Lower lobe of right lung (tissue), 2 donors: ENCODE measurements around the gene HDAC4. TPM values are rescaled to one million over a fixed set of nuclear protein-coding genes. Genes with fewer than 3 reads are reported as not detected.
A peak's percentile ranks its signal among the peaks of the same experiment; 100 is the strongest.

ENCODE experiments used
- ATAC-seq, 2 donors: fragments of 200-7000 bp; cut with Tn5 transposase; one replicate each; pipeline ENCODE4 v1.9.1; 2020 to 2022; ENCODE audit warnings: mild to moderate bottlenecking in 2 of 2, moderate library complexity in 2 of 2
- DNase-seq: peaks from one replicate; pipeline ENCODE4 v3.0.0-alpha.2; 2020
- H3K27ac ChIP-seq: fragments of 200-600 bp; one replicate; pipeline ENCODE4 v1.8.0; 2022
- H3K27me3 ChIP-seq: fragments of 200-600 bp; one replicate; pipeline ENCODE4 v1.8.0; 2022; ENCODE audit warnings: low read depth
- H3K36me3 ChIP-seq: fragments of 200-600 bp; one replicate; pipeline ENCODE4 v1.8.0; 2022; ENCODE audit warnings: mild to moderate bottlenecking
- H3K4me1 ChIP-seq: fragments of 200-600 bp; one replicate; pipeline ENCODE4 v1.8.0; 2022
- H3K4me3 ChIP-seq: fragments of 200-600 bp; one replicate; pipeline ENCODE4 v1.8.0; 2022; ENCODE audit warnings: mild to moderate bottlenecking
- H3K9me3 ChIP-seq: fragments of 200-600 bp; one replicate; pipeline ENCODE4 v1.8.0; 2022
- intact Hi-C: fragments of 100-400 bp; cut with DNase I; formaldehyde crosslinking; loops from one replicate; pipeline ENCODE4 v1.11.0; 2022
- total RNA-seq: library from RNA; stranded (reverse); fragmentation: NEBNext Ultra II Directional; extraction: Animal tissue kit (Norgen Biotek cat#: 25700); gene quantifications from one replicate; pipeline ENCODE4 v1.2.1, GENCODE V29; 2021
- TF ChIP-seq, protein P1 (sequence below): fragments of 200-600 bp; IDR thresholded peaks from one replicate; pipeline ENCODE4 v1.8.0; 2022; ENCODE audit warnings: antibody characterized with exemption, mild to moderate bottlenecking
- donor health status: DM: no; HTN: yes; CAD: no; lungs with severe emphysema.

HDAC4 gene
- total RNA-seq, 1 donor from 2014 or later = 44.9 TPM

- no peak for ATAC-seq
- Histone ChIP-seq H3K36me3 (peaks cover 55% of the 10 kb centered on the region), H3K4me3 (no peak overlapping the region), H3K9me3 (no peaks in the 10 kb centered on the region), H3K27ac (no peak overlapping the region), H3K4me1 (peaks cover 5% of the 10 kb centered on the region), H3K27me3 (no peaks in the 10 kb centered on the region)
- DNase-seq = peak; percentile 24
- intact Hi-C loops = no loop called here
- TF ChIP-seq, protein P1, sequence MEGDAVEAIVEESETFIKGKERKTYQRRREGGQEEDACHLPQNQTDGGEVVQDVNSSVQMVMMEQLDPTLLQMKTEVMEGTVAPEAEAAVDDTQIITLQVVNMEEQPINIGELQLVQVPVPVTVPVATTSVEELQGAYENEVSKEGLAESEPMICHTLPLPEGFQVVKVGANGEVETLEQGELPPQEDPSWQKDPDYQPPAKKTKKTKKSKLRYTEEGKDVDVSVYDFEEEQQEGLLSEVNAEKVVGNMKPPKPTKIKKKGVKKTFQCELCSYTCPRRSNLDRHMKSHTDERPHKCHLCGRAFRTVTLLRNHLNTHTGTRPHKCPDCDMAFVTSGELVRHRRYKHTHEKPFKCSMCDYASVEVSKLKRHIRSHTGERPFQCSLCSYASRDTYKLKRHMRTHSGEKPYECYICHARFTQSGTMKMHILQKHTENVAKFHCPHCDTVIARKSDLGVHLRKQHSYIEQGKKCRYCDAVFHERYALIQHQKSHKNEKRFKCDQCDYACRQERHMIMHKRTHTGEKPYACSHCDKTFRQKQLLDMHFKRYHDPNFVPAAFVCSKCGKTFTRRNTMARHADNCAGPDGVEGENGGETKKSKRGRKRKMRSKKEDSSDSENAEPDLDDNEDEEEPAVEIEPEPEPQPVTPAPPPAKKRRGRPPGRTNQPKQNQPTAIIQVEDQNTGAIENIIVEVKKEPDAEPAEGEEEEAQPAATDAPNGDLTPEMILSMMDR = no peak
These were observed 245.6 kb downstream of the HDAC4 start for GRCh38 chr2:239154971-239155805.

DNA sequence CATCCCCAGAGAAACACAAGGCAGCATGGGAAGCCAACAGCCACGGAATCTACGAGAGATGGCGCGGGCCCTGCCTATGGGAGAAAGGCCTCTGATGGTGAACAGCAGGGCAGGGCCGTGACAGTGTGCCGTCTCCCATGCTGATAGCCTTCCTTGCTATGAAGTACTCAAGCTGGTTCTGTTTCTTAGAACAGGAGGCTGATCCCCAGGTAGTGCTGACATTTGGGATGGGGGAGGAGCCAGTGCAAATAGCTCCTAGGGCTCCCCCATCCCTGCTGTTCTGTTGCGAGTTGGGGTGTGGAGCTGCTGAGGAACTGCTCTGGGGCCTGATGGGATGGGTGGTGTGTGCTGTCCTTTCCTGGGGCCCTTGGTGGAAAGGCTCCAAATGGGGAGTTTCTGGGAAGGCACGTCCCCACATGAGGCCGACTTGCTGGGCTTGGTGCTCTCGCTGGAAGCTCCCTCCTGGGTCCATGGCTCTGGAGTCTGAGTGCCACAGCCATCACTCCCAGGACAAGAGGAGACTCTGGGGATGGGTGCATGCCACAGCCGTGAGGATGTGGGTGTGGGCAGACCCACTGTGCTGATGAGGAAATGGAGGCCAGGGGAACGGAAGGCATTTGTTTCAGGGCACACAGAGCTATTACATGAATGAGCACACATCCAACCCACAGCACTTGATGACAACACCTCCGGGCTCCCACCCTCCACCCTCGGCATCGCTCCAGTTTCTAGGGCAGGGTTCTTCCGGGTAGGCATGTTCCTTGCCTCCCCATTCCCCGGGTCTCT lies 246.8 kb downstream of the HDAC4 start:
- Histone ChIP-seq H3K27ac (no peak overlapping the region), H3K9me3 (no peaks in the 10 kb centered on the region), H3K27me3 (no peaks in the 10 kb centered on the region), H3K36me3 (peaks cover 60% of the 10 kb centered on the region), H3K4me1 (peaks cover 5% of the 10 kb centered on the region), H3K4me3 (no peak overlapping the region)
- peak; percentile 37 for DNase-seq
- intact Hi-C loops = no loop called here
- ATAC-seq = no peak
- TF ChIP-seq, protein P1 = no peak

DNA sequence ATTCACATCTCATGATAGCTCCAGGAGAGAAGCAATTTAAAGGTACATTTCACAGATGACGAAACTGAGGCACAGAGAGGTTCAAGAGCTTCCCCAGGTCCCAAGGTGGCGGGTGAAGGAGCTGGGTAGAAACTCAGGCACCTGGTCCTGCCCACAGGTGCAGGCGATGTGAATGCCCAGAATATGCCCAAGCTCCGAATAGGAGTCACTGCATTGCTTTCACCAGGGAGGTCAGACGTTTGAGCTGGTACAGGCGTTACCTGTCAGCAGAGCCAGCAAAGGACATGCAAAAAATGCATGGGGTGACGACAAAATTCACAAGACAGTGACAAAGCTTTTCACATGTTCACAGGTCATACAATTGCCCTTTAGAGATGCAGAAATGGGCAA lies 247.9 kb downstream of the HDAC4 start:
- TF ChIP-seq, protein P1 = no peak
- no peak for ATAC-seq
- Histone ChIP-seq H3K36me3 (peaks cover 71% of the 10 kb centered on the region), H3K4me1 (peaks cover 5% of the 10 kb centered on the region), H3K27ac (no peak overlapping the region), H3K9me3 (no peaks in the 10 kb centered on the region), H3K4me3 (no peak overlapping the region), H3K27me3 (no peaks in the 10 kb centered on the region)
- intact Hi-C loops = no loop called here
- no peak for DNase-seq

DNA sequence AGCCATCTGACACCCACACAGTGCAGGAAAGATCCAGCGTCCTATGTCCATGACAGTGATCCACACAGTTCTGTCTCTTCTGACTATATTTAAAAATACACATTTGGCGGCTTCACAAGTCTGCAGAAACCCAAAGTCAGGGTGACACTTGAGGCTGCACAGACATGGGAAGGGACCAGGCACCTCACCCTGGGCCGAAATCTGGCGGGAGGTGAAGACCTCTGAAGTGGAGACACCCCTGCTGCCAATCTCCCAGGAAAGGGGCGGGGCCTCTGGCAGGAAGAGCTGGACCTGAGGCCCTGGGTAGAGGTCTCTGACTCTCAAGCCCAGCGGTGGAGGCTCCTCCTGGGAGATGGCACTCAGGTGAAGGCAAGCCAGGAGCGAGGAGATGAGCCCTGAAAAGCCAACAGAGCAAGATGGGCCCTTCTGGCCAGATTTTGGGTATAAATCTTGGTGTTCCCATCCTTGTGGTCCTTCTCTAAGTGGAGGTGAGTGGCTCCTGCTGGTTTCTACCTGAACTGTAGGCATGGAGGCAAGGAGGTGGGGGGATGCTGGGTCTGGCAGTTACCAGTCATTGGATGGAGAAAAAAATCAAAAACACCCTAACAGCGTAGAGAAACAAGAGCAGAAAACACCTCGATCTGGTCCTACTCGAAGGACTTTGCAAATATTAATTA lies 248.4 kb downstream of the HDAC4 start:
- DNase-seq (peak; percentile 36), ATAC-seq (no peak)
- no peaks in the 10 kb centered on the region for H3K9me3 ChIP-seq
- intact Hi-C loops = no loop called here
- no peaks in the 10 kb centered on the region for H3K27me3 ChIP-seq
- no peak overlapping the region for H3K4me3 ChIP-seq
- TF ChIP-seq, protein P1 = no peak
- no peaks in the 10 kb centered on the region for H3K4me1 ChIP-seq
- H3K27ac ChIP-seq = no peak overlapping the region
- peaks cover 76% of the 10 kb centered on the region for H3K36me3 ChIP-seq
